Upper lobe of left lung (tissue), 6 donors: ENCODE data around the gene SIVA1. TPM values are rescaled to one million over a fixed set of nuclear protein-coding genes. Genes with fewer than 3 reads are reported as not detected.

Source experiments
- ATAC-seq, 2 donors: fragments of 200-7000 bp; cut with Tn5 transposase; one replicate each; pipeline ENCODE4 v1.9.1; 2022; ENCODE audit warnings: mild to moderate bottlenecking in 2 of 2, moderate library complexity in 2 of 2; ENCODE audit not compliant: low FRiP score in 2 of 2
- DNase-seq, 2 donors: peaks; one replicate each; pipeline ENCODE4 v3.0.0-alpha.2; 2019 to 2020
- H3K27ac ChIP-seq, 4 donors: fragments of 200-600 bp; sonication (generic); one replicate each; pipeline ENCODE4 v1.5.1; 2016 to 2019
- H3K27me3 ChIP-seq, 4 donors: fragments of 200-600 bp; sonication (generic); one replicate each; pipeline ENCODE4 v1.5.1; 2017 to 2019
- H3K36me3 ChIP-seq, 4 donors: fragments of 200-600 bp; sonication (generic); one replicate each; pipeline ENCODE4 v1.5.1; 2016 to 2019
- H3K4me1 ChIP-seq, 4 donors: fragments of 200-600 bp; sonication (generic); one replicate each; pipeline ENCODE4 v1.5.1; 2018 to 2019
- H3K4me3 ChIP-seq, 4 donors: fragments of 200-600 bp; sonication (generic); one replicate each; pipeline ENCODE4 v1.5.1; 2017 to 2019; ENCODE audit warnings: mild to moderate bottlenecking in 2 of 4, moderate library complexity in 1 of 4
- H3K9me3 ChIP-seq, 4 donors: fragments of 200-600 bp; sonication (generic); one replicate each; pipeline ENCODE4 v1.5.1; 2018 to 2019
- EP300 ChIP-seq, 4 donors: sonication (generic); formaldehyde crosslinking; IDR thresholded peaks; one replicate each; pipeline ENCODE4 v1.5.1; 2017; ENCODE audit warnings: antibody characterized with exemption in 4 of 4, control low read depth in 2 of 4
- POLR2A ChIP-seq, 4 donors: fragments of 450-650 bp; IDR thresholded peaks; one replicate each; pipeline ENCODE4 v1.5.1; 2016 to 2017; ENCODE audit warnings: antibody characterized with exemption in 4 of 4, mild to moderate bottlenecking in 2 of 4
- POLR2AphosphoS5 ChIP-seq, 2 donors: sonication (generic); formaldehyde crosslinking; IDR thresholded peaks; one replicate each; pipeline ENCODE4 v1.5.1; 2017; ENCODE audit warnings: antibody characterized with exemption in 2 of 2
- WGBS, 2 donors: methylation state at CpG; one replicate each; pipeline ENCODE4 v1.1.5; 2017 to 2018; 5-methylcytosine and 5-hydroxymethylcytosine counted together
- total RNA-seq, 6 donors: library from RNA; depleted of rRNA in 4 of 6; stranded (reverse); fragments of >200 nt in 4 of 6; gene quantifications; one replicate each; pipeline versions ENCODE4 v1.1.0 to v1.2.1, GENCODE V29; 2016 to 2021
- TF ChIP-seq, protein P1 (sequence below), 6 experiments: fragments of 450-650 bp in 4 of 6; fragments of 200-600 bp in 2 of 6; sonication (generic) in 2 of 6; IDR thresholded peaks; one replicate each; pipeline ENCODE4 v1.5.1; 2016 to 2019; ENCODE audit warnings: antibody characterized with exemption in 6 of 6
- donor health status: DM: no; HTN: no; CAD: no; lungs with moderate emphysema.
- donor health status: DM: no; HTN: yes; CAD: no; lungs with severe emphysema.

The SIVA1 gene
- total RNA-seq, 6 donors from 2014 or later = 72.3 to 241 (median 91.0) TPM

DNA sequence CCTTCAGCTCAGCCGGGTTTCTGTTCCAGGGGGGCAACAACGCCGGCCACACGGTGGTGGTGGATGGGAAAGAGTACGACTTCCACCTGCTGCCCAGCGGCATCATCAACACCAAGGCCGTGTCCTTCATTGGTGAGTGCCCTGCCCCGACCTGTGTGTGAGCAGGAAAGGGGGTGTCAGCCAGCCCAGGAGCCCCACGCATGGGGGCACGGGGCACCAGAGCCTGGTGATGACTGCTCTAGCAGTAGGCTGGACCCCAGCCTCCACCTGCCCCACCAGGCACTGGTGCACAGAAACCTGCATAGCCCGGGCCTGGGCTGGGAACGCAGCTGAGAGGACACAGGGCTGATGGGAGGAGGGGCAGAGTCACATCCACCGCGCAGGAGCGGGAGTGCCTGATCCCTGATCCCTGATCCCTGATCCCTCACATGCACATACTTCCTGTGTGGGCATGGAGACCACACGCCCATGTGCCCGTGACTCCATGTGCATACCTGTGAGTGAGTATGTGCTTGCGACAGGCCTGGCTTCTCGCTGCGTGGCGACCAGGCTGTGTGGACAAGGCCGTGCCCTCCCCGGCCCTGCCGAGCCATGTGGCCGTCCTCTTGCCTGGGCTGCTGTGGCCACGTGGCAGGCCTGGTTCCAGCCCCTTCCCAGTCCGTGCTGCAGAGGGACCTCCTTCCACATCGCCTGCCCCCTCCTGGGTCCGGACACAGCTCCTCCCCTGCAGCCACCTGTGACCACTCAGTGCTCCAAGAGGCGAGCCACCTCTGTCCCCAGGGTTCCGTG, 17.8 kb upstream of the SIVA1 start:
- DNase-seq (peak in 1 of 2 donors; percentile 80), ATAC-seq (no peak)
- TF ChIP-seq, protein P1, sequence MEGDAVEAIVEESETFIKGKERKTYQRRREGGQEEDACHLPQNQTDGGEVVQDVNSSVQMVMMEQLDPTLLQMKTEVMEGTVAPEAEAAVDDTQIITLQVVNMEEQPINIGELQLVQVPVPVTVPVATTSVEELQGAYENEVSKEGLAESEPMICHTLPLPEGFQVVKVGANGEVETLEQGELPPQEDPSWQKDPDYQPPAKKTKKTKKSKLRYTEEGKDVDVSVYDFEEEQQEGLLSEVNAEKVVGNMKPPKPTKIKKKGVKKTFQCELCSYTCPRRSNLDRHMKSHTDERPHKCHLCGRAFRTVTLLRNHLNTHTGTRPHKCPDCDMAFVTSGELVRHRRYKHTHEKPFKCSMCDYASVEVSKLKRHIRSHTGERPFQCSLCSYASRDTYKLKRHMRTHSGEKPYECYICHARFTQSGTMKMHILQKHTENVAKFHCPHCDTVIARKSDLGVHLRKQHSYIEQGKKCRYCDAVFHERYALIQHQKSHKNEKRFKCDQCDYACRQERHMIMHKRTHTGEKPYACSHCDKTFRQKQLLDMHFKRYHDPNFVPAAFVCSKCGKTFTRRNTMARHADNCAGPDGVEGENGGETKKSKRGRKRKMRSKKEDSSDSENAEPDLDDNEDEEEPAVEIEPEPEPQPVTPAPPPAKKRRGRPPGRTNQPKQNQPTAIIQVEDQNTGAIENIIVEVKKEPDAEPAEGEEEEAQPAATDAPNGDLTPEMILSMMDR (IDR thresholded peaks at IDR 0.05) = no peak
- no peak for TF ChIP-seq POLR2AphosphoS5 (IDR thresholded peaks at IDR 0.05)
- no peak for TF ChIP-seq POLR2A (IDR thresholded peaks at IDR 0.05)
- no peak for TF ChIP-seq EP300 (IDR thresholded peaks at IDR 0.05)
- Histone ChIP-seq H3K9me3 (no peaks in the 10 kb centered on the region), H3K4me1 (peaks cover 24 to 39% (median 34%) of the 10 kb centered on the region in 4 donors), H3K27me3 (no peaks in the 10 kb centered on the region), H3K4me3 (no peak overlapping the region), H3K36me3 (peaks cover 0 to 5% (median 0%) of the 10 kb centered on the region in 4 donors), H3K27ac (peak overlapping the region; percentile 59 to 86 (median 80))
- WGBS, 2 donors = 91 to 93% methylated on average over 5 to 30 of the region's 31 CpGs

DNA sequence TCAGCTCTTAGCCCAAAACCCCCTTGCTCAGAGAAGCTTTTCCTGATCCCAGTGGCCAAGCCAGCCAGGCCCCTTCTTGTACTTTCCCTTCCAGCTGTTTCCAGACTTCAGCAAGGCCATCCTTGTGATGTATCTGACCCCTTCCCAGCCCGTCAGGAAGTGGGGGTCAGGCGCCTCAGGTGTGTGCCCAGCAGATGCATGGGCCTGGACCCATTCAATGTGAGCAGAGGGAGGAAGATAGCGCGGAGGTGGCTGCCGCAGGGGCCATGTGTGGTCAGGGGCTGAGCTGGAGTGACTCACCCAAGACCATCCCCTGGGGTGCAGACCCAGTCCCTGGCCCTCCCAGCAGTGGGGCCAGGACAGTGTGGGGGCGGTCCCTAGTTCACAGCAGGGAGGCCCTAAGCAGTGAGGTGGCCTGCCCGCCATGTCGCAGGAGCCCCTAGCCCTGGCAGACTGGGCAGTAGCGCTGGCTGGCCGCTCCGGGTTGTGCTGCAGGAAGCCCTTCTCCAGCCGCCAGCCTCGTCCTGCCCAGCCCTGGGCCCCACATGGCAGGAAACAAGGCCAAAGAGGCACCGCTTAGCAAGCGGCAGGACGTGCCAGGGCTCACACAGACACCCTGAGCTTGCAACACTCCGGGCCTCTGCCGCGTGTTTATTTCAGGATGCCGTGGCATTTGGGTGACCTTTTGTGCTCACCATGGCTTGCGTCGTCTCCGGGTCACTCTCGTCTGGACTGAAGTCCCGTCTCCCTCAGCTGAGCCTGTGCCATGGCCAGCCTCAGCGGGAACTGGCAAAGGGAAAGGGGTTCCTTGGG, 16.9 kb upstream of the SIVA1 start:
- Histone ChIP-seq H3K4me3 (no peak overlapping the region), H3K36me3 (peaks cover 0 to 6% (median 0%) of the 10 kb centered on the region in 4 donors), H3K27me3 (no peaks in the 10 kb centered on the region), H3K4me1 (peaks cover 24 to 39% (median 34%) of the 10 kb centered on the region in 4 donors), H3K9me3 (no peaks in the 10 kb centered on the region), H3K27ac (peak overlapping the region; percentile 59 to 86 (median 80))
- DNase-seq (peak; percentile 87 to 89), ATAC-seq (peak; percentile 69 to 74)
- TF ChIP-seq POLR2AphosphoS5 (IDR thresholded peaks at IDR 0.05) (peak; percentile 91 to 92), POLR2A (IDR thresholded peaks at IDR 0.05) (peak in 1 of 4 donors; percentile 48), EP300 (IDR thresholded peaks at IDR 0.05) (peak in 3 of 4 donors; percentile 44 to 91 (median 45))
- TF ChIP-seq, protein P1 (IDR thresholded peaks at IDR 0.05) = peak in 2 of 6 experiments; percentile 9 to 14
- WGBS, 2 donors = 34 to 38% methylated on average over 8 to 17 of the region's 26 CpGs

DNA sequence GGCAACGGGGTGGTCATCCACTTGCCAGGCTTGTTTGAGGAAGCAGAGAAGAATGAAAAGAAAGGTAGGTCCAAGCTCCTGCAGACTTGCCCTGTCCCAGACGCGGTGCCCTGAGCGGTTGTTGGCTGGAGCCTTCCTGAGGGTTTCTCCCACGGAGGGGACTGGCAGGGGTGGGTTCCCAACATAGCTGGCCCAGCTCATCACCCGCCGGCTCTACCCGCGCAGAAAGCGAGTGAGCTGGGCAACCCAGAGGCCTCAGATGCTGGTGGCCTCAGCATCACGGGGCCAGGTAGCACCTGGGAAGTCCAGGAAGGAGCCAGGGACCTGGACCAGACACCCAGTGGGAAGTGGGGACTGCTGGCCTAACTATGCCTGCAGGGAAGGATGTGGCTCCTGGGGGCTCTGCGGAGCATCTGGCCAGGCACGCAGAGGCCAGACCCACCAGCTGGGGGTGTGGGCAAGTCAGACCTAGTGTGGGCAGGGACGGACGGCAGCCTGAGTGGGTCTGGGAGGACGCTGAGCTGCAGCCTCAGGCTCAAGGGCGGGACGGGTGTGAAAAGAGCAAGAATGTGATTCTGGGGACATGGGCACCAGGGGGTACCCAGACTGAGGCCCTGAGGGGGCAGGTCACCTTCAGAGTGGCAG, 14.4 kb upstream of the SIVA1 start:
- peak in 1 of 2 donors; percentile 55 for DNase-seq
- no peak for ATAC-seq
- no peaks in the 10 kb centered on the region for H3K9me3 ChIP-seq
- TF ChIP-seq POLR2A (IDR thresholded peaks at IDR 0.05) (no peak), POLR2AphosphoS5 (IDR thresholded peaks at IDR 0.05) (no peak), EP300 (IDR thresholded peaks at IDR 0.05) (no peak)
- TF ChIP-seq, protein P1 (IDR thresholded peaks at IDR 0.05) = no peak
- no peak overlapping the region for H3K4me3 ChIP-seq
- WGBS, 2 donors = 91 to 93% methylated on average over 18 of the region's 18 CpGs
- no peak overlapping the region for H3K27ac ChIP-seq
- H3K4me1 ChIP-seq = peaks cover 15 to 27% (median 26%) of the 10 kb centered on the region in 4 donors
- no peaks in the 10 kb centered on the region for H3K27me3 ChIP-seq
- peaks cover 0 to 12% (median 0%) of the 10 kb centered on the region in 4 donors for H3K36me3 ChIP-seq

DNA sequence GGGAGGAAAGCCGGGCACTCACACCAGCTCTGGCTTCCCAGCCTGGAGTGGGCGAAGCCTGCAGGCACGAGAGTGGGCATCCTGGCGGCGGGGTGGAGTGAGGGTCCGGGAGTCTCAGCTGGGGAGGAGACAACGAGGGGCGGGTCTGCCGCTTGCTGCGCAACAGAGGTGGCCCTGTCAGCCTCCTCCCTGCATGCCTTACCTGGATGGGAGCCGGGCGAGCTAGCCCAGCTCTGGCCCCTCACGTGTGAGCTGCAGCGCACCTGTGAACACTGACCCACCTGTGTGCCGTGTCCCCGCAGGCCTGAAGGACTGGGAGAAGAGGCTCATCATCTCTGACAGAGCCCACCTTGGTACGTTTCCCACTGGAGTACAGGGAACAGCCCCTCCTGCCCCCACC, 13.9 kb upstream of the SIVA1 start:
- WGBS, 2 donors = 92 to 97% methylated on average over 13 to 17 of the region's 17 CpGs
- ATAC-seq (no peak), DNase-seq (peak in 1 of 2 donors; percentile 75)
- Histone ChIP-seq H3K9me3 (no peaks in the 10 kb centered on the region), H3K36me3 (peaks cover 0 to 12% (median 0%) of the 10 kb centered on the region in 4 donors), H3K27me3 (no peaks in the 10 kb centered on the region), H3K4me1 (peaks cover 15 to 27% (median 26%) of the 10 kb centered on the region in 4 donors), H3K27ac (no peak overlapping the region), H3K4me3 (no peak overlapping the region)
- TF ChIP-seq POLR2AphosphoS5 (IDR thresholded peaks at IDR 0.05) (no peak), EP300 (IDR thresholded peaks at IDR 0.05) (no peak), POLR2A (IDR thresholded peaks at IDR 0.05) (no peak)
- TF ChIP-seq, protein P1 (IDR thresholded peaks at IDR 0.05) = no peak
